CD14-positive monocyte (primary cell): ENCODE measurements around the gene ANKLE1. TPM values are rescaled to one million over a fixed set of nuclear protein-coding genes. Genes with fewer than 3 reads are reported as not detected.

Experiments used
- DNase-seq, 3 donors: peaks; one replicate each; pipeline ENCODE4 v3.0.0-alpha.2; 2011 to 2022
- H2AFZ ChIP-seq: 2 replicates; pipeline ENCODE4 v1.6.0; 2012; ENCODE audit warnings: mild to moderate bottlenecking, low read depth, low read length, inconsistent platforms; ENCODE audit not compliant: insufficient read depth, poor library complexity, severe bottlenecking
- H3K27ac ChIP-seq, 2 donors: 1 replicate in 1 of 2; 2 replicates in 1 of 2; pipeline ENCODE4 v1.5.1; 2012 to 2013; ENCODE audit warnings: low read length in 2 of 2, control low read depth in 1 of 2, inconsistent platforms in 1 of 2, low read depth in 1 of 2, mild to moderate bottlenecking in 1 of 2
- H3K27me3 ChIP-seq, 2 donors: one replicate each; pipeline versions ENCODE4 v1.6.0 to v1.6.1; 2011 to 2013; ENCODE audit warnings: low read length in 2 of 2; ENCODE audit not compliant: control insufficient read depth in 2 of 2, insufficient read depth in 2 of 2
- H3K36me3 ChIP-seq, 2 donors: replicated peaks in 1 of 2; 1 replicate in 1 of 2; 2 replicates in 1 of 2; pipeline versions ENCODE4 v1.5.1 to v1.6.1; 2012 to 2013; ENCODE audit warnings: low read length in 2 of 2, control low read depth in 1 of 2, inconsistent platforms in 1 of 2, mild to moderate bottlenecking in 1 of 2; ENCODE audit not compliant: insufficient read depth in 2 of 2, control insufficient read depth in 1 of 2
- H3K4me1 ChIP-seq, 2 donors: 1 replicate in 1 of 2; 2 replicates in 1 of 2; pipeline versions ENCODE4 v1.5.1 to v1.6.1; 2012 to 2013; ENCODE audit warnings: low read length in 2 of 2, control low read depth in 1 of 2, inconsistent platforms in 1 of 2, mild to moderate bottlenecking in 1 of 2, moderate library complexity in 1 of 2; ENCODE audit not compliant: insufficient read depth in 2 of 2, control insufficient read depth in 1 of 2
- H3K4me2 ChIP-seq: replicated peaks from 2 replicates; pipeline ENCODE3; 2012; ENCODE audit warnings: low read length, moderate library complexity, mild to moderate bottlenecking; ENCODE audit not compliant: poor library complexity, severe bottlenecking; ENCODE audit errors: extremely low read depth
- H3K4me3 ChIP-seq, 3 experiments: fragments of 200-600 bp in 1 of 3; sonication (generic) in 1 of 3; replicated peaks in 1 of 3; 1 replicate in 2 of 3; 2 replicates in 1 of 3; pipeline ENCODE4 v1.5.1; 2011 to 2013; ENCODE audit warnings: low read length in 3 of 3, mild to moderate bottlenecking in 3 of 3, control low read depth in 2 of 3, low read depth in 2 of 3, inconsistent platforms in 1 of 3, moderate library complexity in 1 of 3
- H3K79me2 ChIP-seq: 2 replicates; pipeline ENCODE4 v1.6.0; 2012; ENCODE audit warnings: mild to moderate bottlenecking, control low read depth, inconsistent platforms, low read length, moderate library complexity; ENCODE audit not compliant: insufficient read depth
- H3K9ac ChIP-seq: 2 replicates; pipeline ENCODE4 v1.6.0; 2017; ENCODE audit warnings: low read length, mild to moderate bottlenecking; ENCODE audit not compliant: insufficient read depth, poor library complexity, severe bottlenecking
- H3K9me3 ChIP-seq, 2 donors: replicated peaks in 1 of 2; 1 replicate in 1 of 2; 2 replicates in 1 of 2; pipeline versions ENCODE4 v1.5.1 to v1.6.1; 2012 to 2013; ENCODE audit warnings: low read length in 2 of 2, control low read depth in 1 of 2; ENCODE audit not compliant: control insufficient read depth in 1 of 2, insufficient read depth in 1 of 2
- H4K20me1 ChIP-seq: 2 replicates; pipeline ENCODE4 v1.6.0; 2012; ENCODE audit warnings: mild to moderate bottlenecking, low read length, control low read depth, moderate library complexity; ENCODE audit not compliant: insufficient read depth
- H3K27ac Mint-ChIP-seq, 7 donors: one replicate each; pipeline ENCODE4 v1.8.0; 2020; ENCODE audit warnings: mild to moderate bottlenecking in 7 of 7, mixed read lengths in 7 of 7, moderate library complexity in 6 of 7, inconsistent platforms in 2 of 7
- H3K27me3 Mint-ChIP-seq, 3 donors: one replicate each; pipeline ENCODE4 v1.8.0; 2021 to 2022; ENCODE audit warnings: low read depth in 3 of 3, mild to moderate bottlenecking in 3 of 3, mixed read lengths in 3 of 3, moderate library complexity in 3 of 3, inconsistent platforms in 1 of 3
- H3K36me3 Mint-ChIP-seq, 2 donors: one replicate each; pipeline ENCODE4 v1.8.0; 2020; ENCODE audit warnings: mixed read lengths in 2 of 2, inconsistent platforms in 1 of 2, mild to moderate bottlenecking in 1 of 2
- H3K4me1 Mint-ChIP-seq: one replicate; pipeline ENCODE4 v1.8.0; 2020; ENCODE audit warnings: mild to moderate bottlenecking, mixed read lengths
- H3K4me3 Mint-ChIP-seq, 2 donors: one replicate each; pipeline ENCODE4 v1.8.0; 2020; ENCODE audit warnings: mild to moderate bottlenecking in 2 of 2, mixed read lengths in 2 of 2, moderate library complexity in 1 of 2
- H3K9me3 Mint-ChIP-seq, 7 donors: one replicate each; pipeline ENCODE4 v1.8.0; 2020 to 2022; ENCODE audit warnings: mixed read lengths in 7 of 7, mild to moderate bottlenecking in 6 of 7, moderate library complexity in 6 of 7, inconsistent platforms in 2 of 7
- WGBS: methylation state at CpG from one replicate; pipeline ENCODE4 v1.1.5; 2013; ENCODE audit warnings: missing lambda C conversion rate; ENCODE audit not compliant: insufficient coverage; 5-methylcytosine and 5-hydroxymethylcytosine counted together
- intact Hi-C, 2 donors: fragments of 100-400 bp; cut with micrococcal nuclease; formaldehyde crosslinking; loops; one replicate each; pipeline versions ENCODE4 v1.15.0 to v1.15.1; 2023
- polyA plus RNA-seq, 3 donors: library from polyadenylated mRNA; depleted of rRNA in 1 of 3; unstranded in 2 of 3; stranded (reverse) in 1 of 3; fragments of 300-500 nt in 2 of 3; fragments of >200 nt in 1 of 3; fragmentation: Illumina TruSeq in 2 of 3; gene quantifications; 1 replicate in 2 of 3; 2 replicates in 1 of 3; pipeline ENCODE4 v1.2.3, GENCODE V29; 2012 to 2021
- TF ChIP-seq, protein P1 (sequence below): fragments of 200-600 bp; IDR thresholded peaks from one replicate; pipeline ENCODE4 v1.8.0; 2022; ENCODE audit warnings: antibody characterized with exemption, mild to moderate bottlenecking

Gene ANKLE1
- polyA plus RNA-seq, 3 donors: 1.3 to 8.5 (median 2.2) TPM

DNA sequence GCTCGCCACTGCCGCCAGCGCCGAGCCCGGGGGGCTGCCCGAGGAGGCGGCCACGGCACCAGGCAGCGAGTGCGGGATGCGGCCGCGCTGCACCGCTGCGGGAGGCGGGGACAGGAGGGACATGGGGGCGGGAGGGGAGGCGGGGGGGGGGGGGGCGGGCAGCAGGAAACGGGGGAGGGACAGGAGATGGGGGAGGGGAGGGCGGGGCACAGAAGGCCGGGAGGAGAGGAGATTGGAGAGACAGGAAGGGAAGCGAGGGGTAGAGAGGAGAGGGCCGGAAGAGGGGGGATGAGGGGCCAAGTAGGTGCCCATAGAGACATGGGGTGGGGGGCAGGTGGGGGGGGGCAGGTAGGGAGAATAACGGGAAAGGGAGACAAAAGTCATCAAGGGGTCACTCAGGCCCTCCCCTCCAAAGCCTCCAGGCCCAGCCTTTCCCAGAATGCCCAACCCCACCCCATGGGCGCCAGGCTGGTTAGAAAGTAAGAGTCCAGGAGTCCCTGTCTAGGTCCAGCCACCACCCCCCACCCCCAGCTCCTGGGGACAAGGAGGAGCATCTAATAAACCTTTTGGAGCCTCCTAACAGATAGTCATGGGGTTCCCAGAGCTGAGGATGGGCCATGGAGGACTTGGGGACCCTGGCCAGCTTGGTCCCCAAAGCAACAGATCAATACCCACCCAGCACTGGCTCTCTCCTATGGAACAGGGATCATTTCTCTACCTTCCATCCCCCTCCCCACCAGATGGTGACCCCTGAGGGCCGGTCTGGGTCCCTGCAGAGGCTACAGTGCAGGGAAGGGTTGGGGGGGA lies 45.5 kb upstream of the ANKLE1 start:
- no peak overlapping the region for H3K27ac Mint-ChIP-seq
- H3K79me2 ChIP-seq: peaks cover 8% of the 10 kb centered on the region
- H3K9me3 ChIP-seq: no peaks in the 10 kb centered on the region
- H2AFZ ChIP-seq: peak overlapping the region; percentile 82
- peaks cover 14% of the 10 kb centered on the region for H3K4me1 Mint-ChIP-seq
- peaks cover 22% of the 10 kb centered on the region for H4K20me1 ChIP-seq
- peak overlapping the region in 1 of 2 donors; percentile 47 for H3K4me3 Mint-ChIP-seq
- peak overlapping the region; percentile 58 for H3K9ac ChIP-seq
- peaks cover 15 to 26% of the 10 kb centered on the region in 2 donors for H3K36me3 Mint-ChIP-seq
- WGBS: 50% methylated on average over 2 of the region's 27 CpGs
- H3K27ac ChIP-seq: no peak overlapping the region
- H3K4me2 ChIP-seq: peak overlapping the region; percentile 99
- peak overlapping the region in 2 of 3 experiments; percentile 10 to 81 for H3K4me3 ChIP-seq
- H3K27me3 ChIP-seq: no peaks in the 10 kb centered on the region
- H3K36me3 ChIP-seq: peaks cover 0 to 17% of the 10 kb centered on the region in 2 donors
- H3K27me3 Mint-ChIP-seq: peaks cover 1 to 4% (median 2%) of the 10 kb centered on the region in 3 donors
- no peak for DNase-seq
- TF ChIP-seq, protein P1, sequence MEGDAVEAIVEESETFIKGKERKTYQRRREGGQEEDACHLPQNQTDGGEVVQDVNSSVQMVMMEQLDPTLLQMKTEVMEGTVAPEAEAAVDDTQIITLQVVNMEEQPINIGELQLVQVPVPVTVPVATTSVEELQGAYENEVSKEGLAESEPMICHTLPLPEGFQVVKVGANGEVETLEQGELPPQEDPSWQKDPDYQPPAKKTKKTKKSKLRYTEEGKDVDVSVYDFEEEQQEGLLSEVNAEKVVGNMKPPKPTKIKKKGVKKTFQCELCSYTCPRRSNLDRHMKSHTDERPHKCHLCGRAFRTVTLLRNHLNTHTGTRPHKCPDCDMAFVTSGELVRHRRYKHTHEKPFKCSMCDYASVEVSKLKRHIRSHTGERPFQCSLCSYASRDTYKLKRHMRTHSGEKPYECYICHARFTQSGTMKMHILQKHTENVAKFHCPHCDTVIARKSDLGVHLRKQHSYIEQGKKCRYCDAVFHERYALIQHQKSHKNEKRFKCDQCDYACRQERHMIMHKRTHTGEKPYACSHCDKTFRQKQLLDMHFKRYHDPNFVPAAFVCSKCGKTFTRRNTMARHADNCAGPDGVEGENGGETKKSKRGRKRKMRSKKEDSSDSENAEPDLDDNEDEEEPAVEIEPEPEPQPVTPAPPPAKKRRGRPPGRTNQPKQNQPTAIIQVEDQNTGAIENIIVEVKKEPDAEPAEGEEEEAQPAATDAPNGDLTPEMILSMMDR: no peak
- intact Hi-C loops: loop anchor here in 1 of 2 donors (5.0 kb wide), 1 partner anchor 34 kb away; no protein-coding TSS in a partner anchor
- peaks cover 14 to 24% of the 10 kb centered on the region in 2 donors for H3K4me1 ChIP-seq
- peaks cover 0 to 4% (median 0%) of the 10 kb centered on the region in 7 donors for H3K9me3 Mint-ChIP-seq

DNA sequence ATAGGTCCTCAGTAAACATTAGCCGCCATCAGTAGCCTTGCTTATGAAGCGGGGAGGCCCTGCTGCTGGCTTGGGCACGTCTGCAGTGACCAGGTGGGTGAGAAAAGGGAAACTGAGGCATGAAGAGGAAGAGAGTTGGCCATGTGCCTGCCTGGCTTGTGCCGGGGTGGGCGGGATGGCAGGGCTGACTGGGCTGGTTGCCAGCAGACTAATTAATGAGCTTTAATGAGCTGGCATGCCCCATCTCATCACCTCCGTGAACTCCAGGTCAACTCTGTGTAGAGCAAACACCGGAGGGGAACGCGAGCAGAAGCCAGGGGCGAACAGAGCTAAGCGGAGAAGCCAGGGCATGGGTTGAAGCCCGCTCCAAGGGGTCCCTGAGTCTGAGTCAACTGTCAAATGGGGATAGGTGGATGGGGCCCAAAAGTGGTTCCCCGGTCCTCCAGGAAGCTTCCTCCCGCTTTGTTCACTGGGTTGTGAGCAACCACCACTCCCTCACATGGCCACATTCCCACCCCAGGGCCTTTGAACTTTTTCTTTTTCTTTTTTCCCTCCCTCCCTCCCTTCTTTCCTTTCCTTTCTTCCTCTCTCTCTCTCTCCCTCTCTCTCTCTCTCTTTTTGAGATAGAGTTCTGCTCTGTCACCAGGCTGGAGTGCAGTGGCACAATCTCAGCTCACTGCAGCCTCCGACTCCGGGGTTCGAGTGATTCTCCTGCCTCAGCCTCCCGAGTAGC lies 44.7 kb upstream of the ANKLE1 start:
- no peak overlapping the region for H3K4me2 ChIP-seq
- H3K4me1 Mint-ChIP-seq: peaks cover 14% of the 10 kb centered on the region

More for the DNA sequence above, 44.7 kb upstream of the ANKLE1 start:
- no peak overlapping the region for H3K4me3 ChIP-seq
- no peaks in the 10 kb centered on the region for H3K9me3 ChIP-seq
- Mint-ChIP-seq H3K4me3 (no peak overlapping the region), H3K36me3 (peaks cover 12 to 22% of the 10 kb centered on the region in 2 donors), H3K9me3 (peaks cover 0 to 4% (median 0%) of the 10 kb centered on the region in 7 donors), H3K27ac (no peak overlapping the region), H3K27me3 (peaks cover 1 to 4% (median 2%) of the 10 kb centered on the region in 3 donors)
- no peak overlapping the region for H3K9ac ChIP-seq
- H3K36me3 ChIP-seq: peaks cover 0 to 12% of the 10 kb centered on the region in 2 donors
- intact Hi-C loops: loop anchor here in 1 of 2 donors (5.0 kb wide), 1 partner anchor 35 kb away; no protein-coding TSS in a partner anchor
- TF ChIP-seq, protein P1: no peak
- no peak for DNase-seq
- peaks cover 8% of the 10 kb centered on the region for H3K79me2 ChIP-seq
- no peak overlapping the region for H2AFZ ChIP-seq
- H4K20me1 ChIP-seq: peaks cover 24% of the 10 kb centered on the region
- WGBS: 89% methylated on average over 16 of the region's 18 CpGs
- H3K27ac ChIP-seq: no peak overlapping the region
- H3K27me3 ChIP-seq: no peaks in the 10 kb centered on the region
- H3K4me1 ChIP-seq: peaks cover 14 to 24% of the 10 kb centered on the region in 2 donors
